Endothelial cell of umbilical vein (primary cell): Measurements from ENCODE around the gene PPM1L. TPM values are rescaled to one million over a fixed set of nuclear protein-coding genes. Genes with fewer than 3 reads are reported as not detected.

Experiments
- BruUV-seq: library from RNA; stranded (reverse); fragments of 400-500 nt; replicated peaks from 2 replicates; lab custom pipeline; 2021; lab: Mats Ljungman, UMichigan
- CTCF ChIA-PET: fragments of 300-600, 350-600 bp; sonication (Branson Sonifier 250); formaldehyde crosslinking; loops from one replicate; lab custom pipeline; 2021; ENCODE audit warnings: antibody characterized with exemption, inconsistent platforms; lab: Charles Lee
- POLR2A ChIA-PET: fragments of 300-600, 350-600 bp; sonication (Branson Sonifier 250); formaldehyde crosslinking; loops from one replicate; lab custom pipeline; 2021; ENCODE audit warnings: antibody characterized with exemption, inconsistent platforms; lab: Charles Lee
- DNase-seq: peaks from one replicate; pipeline ENCODE4 v3.0.0-alpha.2; 2011; ENCODE audit warnings: low read depth, low spot score
- FAIRE-seq: peaks from 2 replicates; lab custom pipeline; 2011; peaks lifted over from hg19 to GRCh38; lab: Jason Lieb, UNC
- H2AFZ ChIP-seq: 2 replicates; pipeline ENCODE4 v1.6.0; 2012; ENCODE audit warnings: low read depth, low read length, control low read depth, inconsistent platforms
- H3K27ac ChIP-seq: 2 replicates; pipeline ENCODE4 v1.5.1; 2011; ENCODE audit warnings: low read depth, mild to moderate bottlenecking, control low read depth, low read length, moderate library complexity; ENCODE audit not compliant: insufficient read depth
- H3K27me3 ChIP-seq, 2 experiments: 2 replicates each; pipeline versions ENCODE4 v1.6.0 to v1.6.1; 2011; ENCODE audit warnings: low read length in 2 of 2, mixed read lengths in 1 of 2; ENCODE audit not compliant: control insufficient read depth in 2 of 2, insufficient read depth in 2 of 2
- H3K36me3 ChIP-seq, 2 experiments: 2 replicates in 1 of 2; 3 replicates in 1 of 2; pipeline ENCODE4 v1.5.1; 2011; ENCODE audit warnings: low read length in 2 of 2, mild to moderate bottlenecking in 1 of 2, moderate library complexity in 1 of 2; ENCODE audit not compliant: control insufficient read depth in 2 of 2, insufficient read depth in 2 of 2; ENCODE audit errors: extremely low read depth in 1 of 2
- H3K4me1 ChIP-seq: 3 replicates; pipeline ENCODE4 v1.5.1; 2011; ENCODE audit warnings: mild to moderate bottlenecking, low read length; ENCODE audit not compliant: control insufficient read depth, insufficient read depth; ENCODE audit errors: extremely low read depth
- H3K4me2 ChIP-seq: 2 replicates; pipeline ENCODE4 v1.6.1; 2011; ENCODE audit warnings: low read length, control low read depth, mixed read lengths; ENCODE audit not compliant: insufficient read depth
- H3K4me3 ChIP-seq, 3 experiments: fragments of 200-600 bp in 1 of 3; sonication (generic), shearing (Covaris generic) in 1 of 3; replicated peaks in 1 of 3; 2 replicates each; pipeline ENCODE4 v1.5.1; 2011 to 2016; ENCODE audit warnings: control low read depth in 3 of 3, low read length in 3 of 3, mild to moderate bottlenecking in 2 of 3, inconsistent platforms in 1 of 3, low read depth in 1 of 3, moderate library complexity in 1 of 3; ENCODE audit not compliant: insufficient read depth in 1 of 3
- H3K79me2 ChIP-seq: 2 replicates; pipeline ENCODE4 v1.6.0; 2012; ENCODE audit warnings: low read length, inconsistent platforms; ENCODE audit not compliant: control insufficient read depth, insufficient read depth
- H3K9ac ChIP-seq: replicated peaks from 2 replicates; pipeline ENCODE3; 2011; ENCODE audit warnings: low read length, control low read depth; ENCODE audit not compliant: insufficient read depth; ENCODE audit errors: extremely low read depth
- H3K9me1 ChIP-seq: replicated peaks from 3 replicates; pipeline ENCODE4 v1.6.0; 2011; ENCODE audit warnings: mild to moderate bottlenecking, low read length; ENCODE audit not compliant: control insufficient read depth, insufficient read depth; ENCODE audit errors: extremely low read depth
- H3K9me3 ChIP-seq: replicated peaks from 2 replicates; pipeline ENCODE4 v1.5.1; 2012; ENCODE audit warnings: low read length, inconsistent platforms; ENCODE audit not compliant: control insufficient read depth, insufficient read depth
- H4K20me1 ChIP-seq: replicated peaks from 2 replicates; pipeline ENCODE3; 2011; ENCODE audit warnings: mild to moderate bottlenecking, low read length; ENCODE audit not compliant: control insufficient read depth, insufficient read depth; ENCODE audit errors: extremely low read depth
- EZH2 ChIP-seq: IDR thresholded peaks from 2 replicates; pipeline ENCODE4 v1.6.1; 2012; ENCODE audit warnings: borderline replicate concordance, low read depth, mild to moderate bottlenecking, moderate library complexity, low read length, inconsistent platforms; ENCODE audit not compliant: severe bottlenecking
- FOS ChIP-seq: IDR thresholded peaks from 2 replicates; pipeline ENCODE4 v1.6.1; 2011; ENCODE audit warnings: mild to moderate bottlenecking, low read length, moderate library complexity, borderline replicate concordance; ENCODE audit not compliant: insufficient read depth
- GATA2 ChIP-seq: IDR thresholded peaks from 2 replicates; pipeline ENCODE4 v1.7.0; 2011; ENCODE audit warnings: low read depth, mild to moderate bottlenecking, moderate library complexity, mixed read lengths, low read length; ENCODE audit not compliant: insufficient read length, insufficient read depth
- JUN ChIP-seq: IDR thresholded peaks from 2 replicates; pipeline ENCODE4 v1.6.1; 2011; ENCODE audit warnings: borderline replicate concordance, low read depth; ENCODE audit not compliant: insufficient read length, insufficient read depth
- MYC ChIP-seq: IDR thresholded peaks from one replicate; pipeline ENCODE4 v1.6.1; 2011; ENCODE audit warnings: mild to moderate bottlenecking, low read depth, low read length
- POLR2A ChIP-seq: IDR thresholded peaks from 2 replicates; pipeline ENCODE4 v1.6.1; 2012; ENCODE audit warnings: low read depth, mild to moderate bottlenecking, control low read depth, low read length
- POLR2AphosphoS5 ChIP-seq: IDR thresholded peaks from 2 replicates; pipeline ENCODE4 v1.6.1; 2012; ENCODE audit warnings: low read depth, mild to moderate bottlenecking, control low read depth, low read length, moderate library complexity; ENCODE audit not compliant: insufficient read depth
- dilution Hi-C: fragments of 300-500 bp; cut with MboI; formaldehyde crosslinking; loops from one replicate; pipeline ENCODE4 v1.15.0; 2019; ENCODE audit warnings: low sequenced_read_pairs; ENCODE audit not compliant: extremely low pct_ligation_motif_present
- intact Hi-C: fragments of 100-400 bp; cut with micrococcal nuclease; formaldehyde crosslinking; loops from one replicate; pipeline ENCODE4 v1.10.0; 2022
- polyA plus RNA-seq, 4 experiments: library from polyadenylated mRNA; depleted of rRNA in 3 of 4; stranded (reverse) in 3 of 4; unstranded in 1 of 4; fragments of >200 nt; gene quantifications; 2 replicates each; pipeline versions ENCODE4 v1.2.1 to v1.2.3, GENCODE V29; 2011 to 2012; ENCODE audit warnings: missing spikeins in 1 of 4
- total RNA-seq: library from RNA; stranded (reverse); gene quantifications from 2 replicates; pipeline ENCODE4 v1.2.3, GENCODE V29; 2021
- TF ChIP-seq, protein P1 (sequence below): IDR thresholded peaks from 2 replicates; pipeline ENCODE4 v1.6.1; 2011; ENCODE audit not compliant: insufficient read depth, insufficient read length
- TF ChIP-seq, protein P2 (sequence below), 2 donors: IDR thresholded peaks; 1 replicate in 1 of 2; 2 replicates in 1 of 2; pipeline ENCODE4 v1.5.1; 2011; ENCODE audit warnings: low read length in 2 of 2, mild to moderate bottlenecking in 2 of 2, moderate library complexity in 2 of 2, control low read depth in 1 of 2, inconsistent platforms in 1 of 2, low read depth in 1 of 2; ENCODE audit not compliant: insufficient read depth in 1 of 2; ENCODE audit errors: extremely low read depth in 1 of 2

PPM1L gene
- total and polyA plus RNA-seq, 2 donors (not counting 3 experiments of a cell fraction or from before 2014, with no cell fraction given) = 0.63 to 2.9 TPM

DNA sequence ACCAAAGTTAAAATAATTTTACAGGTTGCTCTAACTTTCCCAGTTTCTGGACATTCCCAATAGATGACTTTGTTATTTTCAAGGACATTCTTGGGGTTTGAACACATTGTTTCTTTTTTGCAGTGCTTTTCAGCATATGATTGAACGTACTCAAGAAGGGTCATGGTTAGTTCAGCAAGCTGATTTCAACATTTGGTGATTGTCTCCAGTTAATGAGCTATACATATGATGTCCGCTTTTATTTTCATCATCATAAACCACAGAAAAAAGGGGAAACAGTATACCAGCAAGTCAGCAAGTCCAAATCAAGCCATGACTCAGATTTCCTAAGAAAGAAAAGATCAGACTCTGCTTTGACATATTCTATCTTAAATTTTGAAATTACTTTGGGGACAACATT lies 279.7 kb downstream of the PPM1L start:
- TSS peak; percentile 78 for BruUV-seq
- Histone ChIP-seq H3K4me3 (peak overlapping the region in 1 of 3 experiments; percentile 48), H3K27me3 (no peaks in the 10 kb centered on the region), H3K4me1 (peaks cover 21% of the 10 kb centered on the region), H3K27ac (peak overlapping the region; percentile 74), H3K9me3 (no peaks in the 10 kb centered on the region), H3K4me2 (peak overlapping the region; percentile 79), H4K20me1 (no peaks in the 10 kb centered on the region), H3K36me3 (no peaks in the 10 kb centered on the region), H2AFZ (peak overlapping the region; percentile 50), H3K9ac (peak overlapping the region; percentile 61), H3K79me2 (no peaks in the 10 kb centered on the region), H3K9me1 (no peaks in the 10 kb centered on the region)
- dilution Hi-C loops (no loop called here), intact Hi-C loops (loop anchor here (1.0 to 5.0 kb wide), 8 partner anchors 35 to 469 kb away; partner anchors contain the start of genes NMD3 and PPM1L)
- ChIA-PET POLR2A (interaction anchor here (0.6 to 1.5 kb wide), 4 partner anchors 11 to 470 kb away, joined by 3 to 11 read pairs (median 4); no protein-coding TSS in a partner anchor), CTCF (interaction anchor here (0.6 to 1.6 kb wide), 15 partner anchors 9 to 349 kb away, joined by 3 to 18 read pairs (median 4); no protein-coding TSS in a partner anchor)
- peak; percentile 31 for FAIRE-seq
- TF ChIP-seq, protein P1, sequence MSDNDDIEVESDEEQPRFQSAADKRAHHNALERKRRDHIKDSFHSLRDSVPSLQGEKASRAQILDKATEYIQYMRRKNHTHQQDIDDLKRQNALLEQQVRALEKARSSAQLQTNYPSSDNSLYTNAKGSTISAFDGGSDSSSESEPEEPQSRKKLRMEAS = no peak
- TF ChIP-seq JUN = peak; percentile 38
- DNase-seq = peak; percentile 82

- BruUV-seq = no TSS peak
- CTCF ChIA-PET = interaction anchor here (1.1 to 1.5 kb wide), 2 partner anchors 12 to 43 kb away, joined by 4 to 5 read pairs; no protein-coding TSS in a partner anchor
- H3K9me3 ChIP-seq = no peaks in the 10 kb centered on the region
- H3K36me3 ChIP-seq = no peaks in the 10 kb centered on the region
- no peaks in the 10 kb centered on the region for H3K79me2 ChIP-seq
- POLR2A ChIA-PET = no interaction called here
- no peaks in the 10 kb centered on the region for H3K9me1 ChIP-seq
- H4K20me1 ChIP-seq = no peaks in the 10 kb centered on the region
- intact Hi-C loops (loop anchor here (5.0 kb wide), 1 partner anchor 229 kb away; no protein-coding TSS in a partner anchor), dilution Hi-C loops (no loop called here)
- peaks cover 21% of the 10 kb centered on the region for H3K4me1 ChIP-seq
- TF ChIP-seq GATA2 (no peak), POLR2A (no peak), MYC (no peak), JUN (no peak), FOS (no peak), EZH2 (no peak), POLR2AphosphoS5 (no peak)
- TF ChIP-seq, protein P1 = no peak
- TF ChIP-seq, protein P2, sequence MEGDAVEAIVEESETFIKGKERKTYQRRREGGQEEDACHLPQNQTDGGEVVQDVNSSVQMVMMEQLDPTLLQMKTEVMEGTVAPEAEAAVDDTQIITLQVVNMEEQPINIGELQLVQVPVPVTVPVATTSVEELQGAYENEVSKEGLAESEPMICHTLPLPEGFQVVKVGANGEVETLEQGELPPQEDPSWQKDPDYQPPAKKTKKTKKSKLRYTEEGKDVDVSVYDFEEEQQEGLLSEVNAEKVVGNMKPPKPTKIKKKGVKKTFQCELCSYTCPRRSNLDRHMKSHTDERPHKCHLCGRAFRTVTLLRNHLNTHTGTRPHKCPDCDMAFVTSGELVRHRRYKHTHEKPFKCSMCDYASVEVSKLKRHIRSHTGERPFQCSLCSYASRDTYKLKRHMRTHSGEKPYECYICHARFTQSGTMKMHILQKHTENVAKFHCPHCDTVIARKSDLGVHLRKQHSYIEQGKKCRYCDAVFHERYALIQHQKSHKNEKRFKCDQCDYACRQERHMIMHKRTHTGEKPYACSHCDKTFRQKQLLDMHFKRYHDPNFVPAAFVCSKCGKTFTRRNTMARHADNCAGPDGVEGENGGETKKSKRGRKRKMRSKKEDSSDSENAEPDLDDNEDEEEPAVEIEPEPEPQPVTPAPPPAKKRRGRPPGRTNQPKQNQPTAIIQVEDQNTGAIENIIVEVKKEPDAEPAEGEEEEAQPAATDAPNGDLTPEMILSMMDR (IDR thresholded peaks at IDR 0.05; ENCODE audit: extremely low read depth in 1 of 2, insufficient read depth in 1 of 2, low read depth in 1 of 2, low read length in 2 of 2) = no peak
- DNase-seq = peak; percentile 62
- no peak overlapping the region for H3K9ac ChIP-seq
- no peak overlapping the region for H3K4me2 ChIP-seq
- no peak overlapping the region for H3K27ac ChIP-seq
- no peaks in the 10 kb centered on the region for H3K27me3 ChIP-seq
- H2AFZ ChIP-seq = peak overlapping the region; percentile 26
- no peak overlapping the region for H3K4me3 ChIP-seq
- FAIRE-seq = no peak
Observed at GRCh38 chr3:161038725-161039124, 282.7 kb downstream of the PPM1L start.
